VCaP (cell line): ENCODE measurements around the gene CFDP1.

ENCODE experiments used
- H3K27ac ChIP-seq: fragments of 450-650 bp; 2 replicates; pipeline ENCODE4 v1.5.1; 2017
- CTCF ChIP-seq: fragments of 450-650 bp; conservative IDR thresholded peaks from 2 replicates; pipeline ENCODE4 v1.5.1; 2017; ENCODE audit warnings: mild to moderate bottlenecking, moderate library complexity

CFDP1 gene

GRCh38 chr16:75265911-75266701 is 167.2 kb downstream of the CFDP1 start:
- H3K27ac ChIP-seq: peak overlapping the region; percentile 86
- no peak for TF ChIP-seq CTCF

DNA sequence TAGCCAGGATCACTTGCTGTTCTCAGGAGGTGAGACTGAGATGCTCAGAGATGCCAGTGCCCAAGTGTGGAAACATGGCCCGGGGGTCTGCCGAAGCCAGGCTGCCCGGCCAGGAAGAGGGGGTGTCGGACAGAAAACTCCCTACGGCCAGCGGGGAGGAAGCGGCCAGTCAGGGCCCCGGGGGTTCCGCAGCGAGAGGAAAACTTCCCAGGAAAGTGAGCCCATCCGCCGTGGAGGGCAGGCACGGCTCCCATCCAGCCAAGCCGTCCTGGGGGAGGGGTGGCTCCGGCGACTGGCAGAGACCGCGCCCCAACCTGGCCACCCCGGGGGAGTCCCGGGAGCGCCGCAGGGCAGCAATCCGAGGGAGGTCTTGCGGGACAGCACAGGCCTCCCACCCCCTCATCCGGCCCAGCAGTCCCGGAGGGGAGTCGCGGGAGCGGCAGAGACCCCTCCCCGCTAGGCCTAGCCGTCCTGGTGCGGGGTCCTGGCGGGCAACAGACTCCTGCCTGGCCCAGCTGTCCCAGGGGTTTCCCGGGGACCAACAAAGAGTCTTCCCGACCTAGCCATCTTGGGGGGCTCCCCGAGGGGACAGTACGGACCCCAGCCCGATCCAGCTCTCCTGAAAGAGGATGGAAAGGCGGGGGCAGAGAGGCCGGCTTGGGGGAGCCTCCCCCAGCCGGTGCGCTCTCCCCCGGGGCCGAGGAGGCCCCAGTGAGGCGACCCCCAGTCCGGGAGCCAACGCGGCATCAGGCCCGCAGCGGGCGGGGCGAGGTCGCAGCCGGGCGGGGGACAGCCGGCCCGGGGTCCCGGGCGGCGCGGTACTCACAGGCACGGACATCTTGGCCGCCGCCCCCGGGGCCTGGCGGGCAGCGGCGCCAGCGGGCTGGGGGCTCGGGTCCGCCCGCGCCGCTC is 168.0 kb downstream of the CFDP1 start:
- no peak for TF ChIP-seq CTCF
- H3K27ac ChIP-seq: peak overlapping the region; percentile 86

DNA sequence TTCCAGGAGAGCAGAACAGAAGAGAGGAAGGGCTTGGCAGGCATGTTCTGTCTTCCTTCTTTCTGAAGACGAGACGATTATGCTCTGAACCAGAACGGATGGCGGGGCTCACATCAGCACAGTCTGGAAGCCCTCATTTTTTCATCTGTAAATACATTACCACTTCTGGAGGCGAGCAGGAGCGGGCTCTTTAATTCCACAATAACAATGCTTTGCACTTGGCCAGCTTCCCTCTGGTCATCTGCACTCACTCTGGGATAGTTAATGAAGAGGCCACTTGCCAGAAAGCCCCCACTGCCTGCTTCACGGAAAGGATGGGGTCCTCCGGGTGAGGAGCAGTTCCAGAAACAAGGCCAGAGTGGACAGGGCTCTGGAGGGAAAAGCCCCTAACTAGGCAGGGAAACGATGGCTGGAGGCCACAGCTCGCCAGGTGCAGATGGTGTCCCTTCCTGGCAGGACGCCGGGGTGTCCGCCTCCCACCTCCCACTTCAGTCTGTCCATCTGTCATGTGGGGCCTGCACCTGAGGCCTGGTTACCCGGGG is 168.8 kb downstream of the CFDP1 start:
- peak overlapping the region; percentile 86 for H3K27ac ChIP-seq
- TF ChIP-seq CTCF: no peak

- TF ChIP-seq CTCF: no peak
- H3K27ac ChIP-seq: peak overlapping the region; percentile 86
Observed at GRCh38 chr16:75263963-75264445, 169.3 kb downstream of the CFDP1 start.

DNA sequence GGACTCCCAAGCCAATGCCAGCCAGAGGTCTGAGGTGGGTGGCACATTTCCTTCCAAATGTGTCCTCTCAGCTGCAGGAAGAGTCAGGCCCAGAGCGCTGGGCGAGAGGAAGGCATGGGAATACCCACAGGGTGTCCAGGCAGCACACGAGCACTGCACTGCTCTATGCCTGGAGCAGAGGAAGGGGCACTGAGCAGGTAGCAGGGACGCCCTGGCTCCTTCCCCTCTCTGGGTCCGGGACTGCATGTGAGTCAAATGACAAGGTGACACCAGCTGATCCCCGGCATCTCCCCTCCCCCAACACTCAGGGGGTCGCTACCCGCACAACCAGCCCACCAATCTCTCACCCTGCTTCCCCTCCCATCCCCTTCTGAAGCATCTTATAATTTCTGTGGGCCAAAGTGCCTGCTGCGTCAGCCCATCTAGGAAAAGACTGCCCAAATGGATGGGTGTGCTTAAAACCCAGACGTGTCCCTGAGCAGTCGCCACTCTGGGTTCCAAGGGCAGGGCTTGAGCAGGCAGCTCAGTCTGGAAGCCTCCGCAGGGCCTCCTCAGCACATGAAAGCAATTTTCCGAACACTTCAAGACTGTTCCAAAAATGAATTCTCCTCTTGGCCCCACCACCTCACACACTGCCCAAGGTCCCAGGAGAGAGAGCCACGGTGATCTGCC is 169.9 kb downstream of the CFDP1 start:
- no peak for TF ChIP-seq CTCF
- H3K27ac ChIP-seq: peak overlapping the region; percentile 86; the same call in 1 of the 2 replicates

DNA sequence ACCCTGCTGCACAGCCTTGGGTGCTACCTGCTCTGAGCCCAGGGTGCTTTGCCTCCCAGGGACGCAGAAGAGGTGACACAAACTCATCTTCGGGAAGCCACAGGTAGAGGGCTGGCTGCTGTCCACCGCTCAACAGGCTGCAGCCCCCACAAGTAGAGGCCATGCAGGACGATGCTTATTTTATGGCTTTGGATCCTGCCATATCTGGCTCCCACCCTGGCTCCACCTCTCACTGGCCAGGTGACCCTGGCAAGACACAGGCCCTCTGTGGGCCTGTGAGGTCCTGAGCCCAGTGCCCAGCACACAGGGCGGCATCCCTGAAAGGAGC is 170.5 kb downstream of the CFDP1 start:
- TF ChIP-seq CTCF: no peak
- no peak overlapping the region for H3K27ac ChIP-seq
